HepG2 (cell line): ENCODE results near the gene GRAMD1A. TPM values are rescaled to one million over a fixed set of nuclear protein-coding genes. Genes with fewer than 3 reads are reported as not detected.
A peak's percentile ranks its signal among the peaks of the same experiment; 100 is the strongest.

Source experiments
- EHMT2 ChIP-seq: fragments of 200-600 bp; sonication (generic); IDR thresholded peaks from 2 replicates; pipeline ENCODE4 v1.7.0; 2017; ENCODE audit warnings: antibody characterized with exemption, low read depth, low read length, borderline replicate concordance
- FOXP1 ChIP-seq, 2 experiments: fragments of 450-650 bp in 1 of 2; IDR thresholded peaks; 2 replicates each; pipeline ENCODE4 v1.6.1; 2017 to 2018; ENCODE audit warnings: antibody characterized with exemption in 1 of 2
- GPN1 ChIP-seq: sonication (generic); formaldehyde crosslinking; IDR thresholded peaks from 2 replicates; pipeline ENCODE4 v1.5.1; 2020; ENCODE audit warnings: missing genetic modification reagents, borderline replicate concordance
- HDAC6 ChIP-seq: fragments of 200-600 bp; sonication (generic); IDR thresholded peaks from 2 replicates; pipeline ENCODE4 v1.7.0; 2017; ENCODE audit warnings: mild to moderate bottlenecking, antibody characterized with exemption, low read length, low read depth
- MTA1 ChIP-seq: sonication (generic); formaldehyde crosslinking; IDR thresholded peaks from 2 replicates; pipeline ENCODE4 v1.4.0; 2020; ENCODE audit warnings: missing genetic modification reagents, mild to moderate bottlenecking, borderline replicate concordance
- TFAP4 ChIP-seq: sonication (generic); IDR thresholded peaks from 2 replicates; pipeline ENCODE4 v1.6.1; 2016; ENCODE audit warnings: low read depth, borderline replicate concordance
- ZBTB2 ChIP-seq: sonication (generic); formaldehyde crosslinking; IDR thresholded peaks from 2 replicates; pipeline ENCODE4 v1.8.0; 2022; ENCODE audit warnings: low read depth, missing genetic modification reagents
- ZFP41 ChIP-seq: sonication (generic); formaldehyde crosslinking; IDR thresholded peaks from 2 replicates; pipeline ENCODE4 v1.4.0; 2020; ENCODE audit warnings: mild to moderate bottlenecking, missing genetic modification reagents, borderline replicate concordance
- ZNF225 ChIP-seq: sonication (generic); formaldehyde crosslinking; IDR thresholded peaks from 2 replicates; pipeline ENCODE4 v1.4.0; 2020; ENCODE audit warnings: mild to moderate bottlenecking, missing genetic modification reagents
- ZNF264 ChIP-seq: sonication (generic); formaldehyde crosslinking; IDR thresholded peaks from 2 replicates; pipeline ENCODE4 v1.4.0; 2020; ENCODE audit warnings: missing genetic modification reagents
- ZNF616 ChIP-seq: sonication (generic); formaldehyde crosslinking; IDR thresholded peaks from 2 replicates; pipeline ENCODE4 v1.5.0; 2020; ENCODE audit warnings: low read depth, mild to moderate bottlenecking, missing genetic modification reagents
- ZNF7 ChIP-seq: IDR thresholded peaks from 2 replicates; pipeline ENCODE4 v1.6.1; 2016; ENCODE audit warnings: missing biosample characterization, missing genetic modification reagents
- polyA plus RNA-seq, 8 experiments: library from polyadenylated mRNA; depleted of rRNA in 3 of 8; stranded (reverse) in 7 of 8; unstranded in 1 of 8; fragments of >200 nt; fragmentation: Illumina TruSeq in 4 of 8; extraction: Trizol in 4 of 8; gene quantifications; 2 replicates each; pipeline versions ENCODE4 v1.2.1 to v1.2.3, GENCODE V29; 2011 to 2016; ENCODE audit warnings: low read depth in 4 of 8, missing spikeins in 1 of 8, mixed read lengths in 1 of 8; ENCODE audit not compliant: insufficient read depth in 1 of 8
- total RNA-seq, 5 experiments: library from RNA; depleted of rRNA; stranded (reverse); fragments of >200 nt; fragmentation: Illumina TruSeq; extraction: Trizol; gene quantifications; 2 replicates each; pipeline ENCODE4 v1.2.3, GENCODE V29; 2016; ENCODE audit warnings: low read depth in 1 of 5
- TF ChIP-seq, protein P1 (sequence below): sonication (generic); formaldehyde crosslinking; IDR thresholded peaks from 2 replicates; pipeline ENCODE4 v1.5.1; 2020; ENCODE audit warnings: missing genetic modification reagents, mild to moderate bottlenecking, borderline replicate concordance
- TF ChIP-seq, protein P2 (sequence below): sonication (generic); formaldehyde crosslinking; IDR thresholded peaks from 2 replicates; pipeline ENCODE4 v1.4.0; 2020; ENCODE audit warnings: low read depth, missing genetic modification reagents
- TF ChIP-seq, protein P3 (sequence below): sonication (generic); formaldehyde crosslinking; IDR thresholded peaks from 2 replicates; pipeline ENCODE4 v1.4.0; 2020; ENCODE audit warnings: missing genetic modification reagents
- TF ChIP-seq, protein P4 (sequence below): IDR thresholded peaks from 2 replicates; pipeline ENCODE4 v1.6.1; 2012; ENCODE audit warnings: inconsistent platforms

GRAMD1A gene
- total and polyA plus RNA-seq, 2 of the 13 experiments (the other 11 are each of a cell fraction or from before 2014, with no cell fraction given): 14.7 to 181 TPM

GRCh38 chr19:34994643-34995541, 5.2 kb upstream of the GRAMD1A start (continued):
- no peak for TF ChIP-seq ZNF616
- TF ChIP-seq HDAC6: no peak
- no peak for TF ChIP-seq FOXP1 (IDR thresholded peaks at IDR 0.05)
- peak; percentile 77 for TF ChIP-seq FOXP1 (CRISPR knock-in tag; IDR thresholded peaks at IDR 0.05)
- TF ChIP-seq GPN1 (CRISPR knock-in tag): no peak
- no peak for TF ChIP-seq ZNF7 (CRISPR knock-in tag)
- TF ChIP-seq, protein P1, sequence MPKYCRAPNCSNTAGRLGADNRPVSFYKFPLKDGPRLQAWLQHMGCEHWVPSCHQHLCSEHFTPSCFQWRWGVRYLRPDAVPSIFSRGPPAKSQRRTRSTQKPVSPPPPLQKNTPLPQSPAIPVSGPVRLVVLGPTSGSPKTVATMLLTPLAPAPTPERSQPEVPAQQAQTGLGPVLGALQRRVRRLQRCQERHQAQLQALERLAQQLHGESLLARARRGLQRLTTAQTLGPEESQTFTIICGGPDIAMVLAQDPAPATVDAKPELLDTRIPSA: no peak
- no peak for TF ChIP-seq EHMT2
- TF ChIP-seq, protein P2, sequence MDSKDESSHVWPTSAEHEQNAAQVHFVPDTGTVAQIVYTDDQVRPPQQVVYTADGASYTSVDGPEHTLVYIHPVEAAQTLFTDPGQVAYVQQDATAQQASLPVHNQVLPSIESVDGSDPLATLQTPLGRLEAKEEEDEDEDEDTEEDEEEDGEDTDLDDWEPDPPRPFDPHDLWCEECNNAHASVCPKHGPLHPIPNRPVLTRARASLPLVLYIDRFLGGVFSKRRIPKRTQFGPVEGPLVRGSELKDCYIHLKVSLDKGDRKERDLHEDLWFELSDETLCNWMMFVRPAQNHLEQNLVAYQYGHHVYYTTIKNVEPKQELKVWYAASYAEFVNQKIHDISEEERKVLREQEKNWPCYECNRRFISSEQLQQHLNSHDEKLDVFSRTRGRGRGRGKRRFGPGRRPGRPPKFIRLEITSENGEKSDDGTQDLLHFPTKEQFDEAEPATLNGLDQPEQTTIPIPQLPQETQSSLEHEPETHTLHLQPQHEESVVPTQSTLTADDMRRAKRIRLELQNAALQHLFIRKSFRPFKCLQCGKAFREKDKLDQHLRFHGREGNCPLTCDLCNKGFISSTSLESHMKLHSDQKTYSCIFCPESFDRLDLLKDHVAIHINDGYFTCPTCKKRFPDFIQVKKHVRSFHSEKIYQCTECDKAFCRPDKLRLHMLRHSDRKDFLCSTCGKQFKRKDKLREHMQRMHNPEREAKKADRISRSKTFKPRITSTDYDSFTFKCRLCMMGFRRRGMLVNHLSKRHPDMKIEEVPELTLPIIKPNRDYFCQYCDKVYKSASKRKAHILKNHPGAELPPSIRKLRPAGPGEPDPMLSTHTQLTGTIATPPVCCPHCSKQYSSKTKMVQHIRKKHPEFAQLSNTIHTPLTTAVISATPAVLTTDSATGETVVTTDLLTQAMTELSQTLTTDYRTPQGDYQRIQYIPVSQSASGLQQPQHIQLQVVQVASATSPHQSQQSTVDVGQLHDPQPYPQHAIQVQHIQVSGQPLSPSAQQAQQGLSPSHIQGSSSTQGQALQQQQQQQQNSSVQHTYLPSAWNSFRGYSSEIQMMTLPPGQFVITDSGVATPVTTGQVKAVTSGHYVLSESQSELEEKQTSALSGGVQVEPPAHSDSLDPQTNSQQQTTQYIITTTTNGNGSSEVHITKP (CRISPR knock-in tag): peak; percentile 52; the same call in 1 of the 2 replicates
- TF ChIP-seq ZBTB2 (CRISPR knock-in tag): peak; percentile 70; the same call in 1 of the 2 replicates
- TF ChIP-seq ZNF225: no peak
- TF ChIP-seq ZNF264: no peak; the same call in 1 of the 2 replicates
- no peak for TF ChIP-seq ZFP41 (CRISPR knock-in tag)
- TF ChIP-seq TFAP4: peak; percentile 95
- TF ChIP-seq, protein P3, sequence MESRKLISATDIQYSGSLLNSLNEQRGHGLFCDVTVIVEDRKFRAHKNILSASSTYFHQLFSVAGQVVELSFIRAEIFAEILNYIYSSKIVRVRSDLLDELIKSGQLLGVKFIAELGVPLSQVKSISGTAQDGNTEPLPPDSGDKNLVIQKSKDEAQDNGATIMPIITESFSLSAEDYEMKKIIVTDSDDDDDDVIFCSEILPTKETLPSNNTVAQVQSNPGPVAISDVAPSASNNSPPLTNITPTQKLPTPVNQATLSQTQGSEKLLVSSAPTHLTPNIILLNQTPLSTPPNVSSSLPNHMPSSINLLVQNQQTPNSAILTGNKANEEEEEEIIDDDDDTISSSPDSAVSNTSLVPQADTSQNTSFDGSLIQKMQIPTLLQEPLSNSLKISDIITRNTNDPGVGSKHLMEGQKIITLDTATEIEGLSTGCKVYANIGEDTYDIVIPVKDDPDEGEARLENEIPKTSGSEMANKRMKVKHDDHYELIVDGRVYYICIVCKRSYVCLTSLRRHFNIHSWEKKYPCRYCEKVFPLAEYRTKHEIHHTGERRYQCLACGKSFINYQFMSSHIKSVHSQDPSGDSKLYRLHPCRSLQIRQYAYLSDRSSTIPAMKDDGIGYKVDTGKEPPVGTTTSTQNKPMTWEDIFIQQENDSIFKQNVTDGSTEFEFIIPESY (CRISPR knock-in tag): 0 out of 2 replicates have a peak, but pooled peaks have one; percentile 33
- TF ChIP-seq, protein P4, sequence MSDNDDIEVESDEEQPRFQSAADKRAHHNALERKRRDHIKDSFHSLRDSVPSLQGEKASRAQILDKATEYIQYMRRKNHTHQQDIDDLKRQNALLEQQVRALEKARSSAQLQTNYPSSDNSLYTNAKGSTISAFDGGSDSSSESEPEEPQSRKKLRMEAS: peak; percentile 26; the same call in 1 of the 2 replicates
- TF ChIP-seq MTA1: peak; percentile 20; the same call in 1 of the 2 replicates
